IMR-90 (cell line): ENCODE results near the gene AJAP1. TPM values are rescaled to one million over a fixed set of nuclear protein-coding genes. Genes with fewer than 3 reads are reported as not detected.

Experiments used
- ATAC-seq: fragments of 200-7000 bp; cut with Tn5 transposase; 2 replicates; pipeline ENCODE4 v1.9.1; 2020; ENCODE audit warnings: low read depth, mild to moderate bottlenecking, moderate library complexity
- BruUV-seq: library from RNA; stranded (reverse); fragments of 400-500 nt; replicated peaks from 2 replicates; lab custom pipeline; 2021; lab: Mats Ljungman, UMichigan
- CTCF ChIA-PET: fragments of 300-600 bp; formaldehyde crosslinking; extraction: SDS; loops from one replicate; lab custom pipeline; 2021; ENCODE audit warnings: antibody characterized with exemption; lab: Yijun Ruan, JAX
- POLR2A ChIA-PET: fragments of 300-600 bp; sonication (Branson Sonifier 250); formaldehyde crosslinking; loops from one replicate; lab custom pipeline; 2022; ENCODE audit warnings: antibody characterized with exemption; ENCODE audit not compliant: unreplicated experiment; lab: Charles Lee
- DNase-seq: peaks from one replicate; pipeline ENCODE4 v3.0.0; 2013
- H2AFZ ChIP-seq: replicated peaks from 2 replicates; pipeline ENCODE3; 2013; ENCODE audit warnings: low read length, mild to moderate bottlenecking; ENCODE audit not compliant: poor library complexity
- H2AK5ac ChIP-seq: 2 replicates; pipeline ENCODE4 v1.6.1; 2013; ENCODE audit warnings: low read depth, low read length, inconsistent platforms
- H2AK9ac ChIP-seq: replicated peaks from 2 replicates; pipeline ENCODE3; 2013; ENCODE audit warnings: mild to moderate bottlenecking, low read depth, low read length, moderate library complexity; ENCODE audit not compliant: poor library complexity
- H2BK120ac ChIP-seq: 2 replicates; pipeline ENCODE4 v1.6.1; 2013; ENCODE audit warnings: low read depth, low read length, inconsistent platforms
- H2BK15ac ChIP-seq: 3 replicates; pipeline ENCODE4 v1.6.1; 2013; ENCODE audit warnings: low read depth, low read length, inconsistent platforms
- H2BK20ac ChIP-seq: 2 replicates; pipeline ENCODE4 v1.6.1; 2013; ENCODE audit warnings: low read depth, mild to moderate bottlenecking, inconsistent platforms, low read length, moderate library complexity
- H2BK5ac ChIP-seq: 2 replicates; pipeline ENCODE4 v1.6.1; 2013; ENCODE audit warnings: mild to moderate bottlenecking, low read depth, low read length, inconsistent platforms; ENCODE audit not compliant: poor library complexity, severe bottlenecking
- H3K14ac ChIP-seq: replicated peaks from 2 replicates; pipeline ENCODE4 v1.6.1; 2013; ENCODE audit warnings: low read depth, low read length, inconsistent platforms
- H3K18ac ChIP-seq: 2 replicates; pipeline ENCODE4 v1.6.1; 2013; ENCODE audit warnings: low read depth, low read length, control low read depth
- H3K23ac ChIP-seq: 2 replicates; pipeline ENCODE4 v1.6.1; 2013; ENCODE audit warnings: low read depth, low read length, inconsistent platforms
- H3K27ac ChIP-seq: 2 replicates; pipeline ENCODE4 v1.5.1; 2013; ENCODE audit warnings: mild to moderate bottlenecking, control low read depth, low read length; ENCODE audit not compliant: insufficient read depth
- H3K27me3 ChIP-seq: 2 replicates; pipeline ENCODE4 v1.6.1; 2013; ENCODE audit warnings: low read length; ENCODE audit not compliant: control insufficient read depth, insufficient read depth
- H3K36me3 ChIP-seq: 2 replicates; pipeline ENCODE4 v1.6.1; 2013; ENCODE audit warnings: low read length, mixed read lengths; ENCODE audit not compliant: control insufficient read depth, insufficient read depth
- H3K4ac ChIP-seq: 2 replicates; pipeline ENCODE4 v1.6.1; 2013; ENCODE audit warnings: low read depth, low read length, inconsistent platforms
- H3K4me1 ChIP-seq: 2 replicates; pipeline ENCODE4 v1.6.1; 2013; ENCODE audit warnings: low read length, mixed read lengths; ENCODE audit not compliant: control insufficient read depth, insufficient read depth
- H3K4me2 ChIP-seq: 2 replicates; pipeline ENCODE4 v1.6.1; 2013; ENCODE audit warnings: low read depth, mild to moderate bottlenecking, control low read depth, low read length, moderate library complexity
- H3K4me3 ChIP-seq: 2 replicates; pipeline ENCODE4 v1.5.1; 2013; ENCODE audit warnings: low read depth, mild to moderate bottlenecking, control low read depth, low read length, moderate library complexity; ENCODE audit not compliant: insufficient read depth
- H3K56ac ChIP-seq: 2 replicates; pipeline ENCODE4 v1.6.1; 2013; ENCODE audit warnings: low read length, inconsistent platforms; ENCODE audit not compliant: insufficient read depth; ENCODE audit errors: extremely low read depth
- H3K79me1 ChIP-seq, 2 experiments: 2 replicates each; pipeline ENCODE4 v1.6.1; 2013; ENCODE audit warnings: low read length in 2 of 2, inconsistent platforms in 1 of 2, low read depth in 1 of 2
- H3K9ac ChIP-seq: 2 replicates; pipeline ENCODE4 v1.6.1; 2013; ENCODE audit warnings: low read depth, low read length, control low read depth
- H3K9me1 ChIP-seq: 2 replicates; pipeline ENCODE4 v1.6.1; 2013; ENCODE audit warnings: low read length, inconsistent platforms; ENCODE audit not compliant: insufficient read depth
- H3K9me3 ChIP-seq: 2 replicates; pipeline ENCODE4 v1.6.1; 2013; ENCODE audit warnings: low read length; ENCODE audit not compliant: control insufficient read depth, insufficient read depth
- H4K20me1 ChIP-seq: 2 replicates; pipeline ENCODE4 v1.6.1; 2013; ENCODE audit warnings: low read length, inconsistent platforms; ENCODE audit not compliant: insufficient read depth
- H4K5ac ChIP-seq: 2 replicates; pipeline ENCODE4 v1.6.1; 2013; ENCODE audit warnings: mild to moderate bottlenecking, low read depth, low read length, control low read depth
- H4K8ac ChIP-seq, 2 experiments: 2 replicates each; pipeline ENCODE4 v1.6.1; 2013; ENCODE audit warnings: low read depth in 2 of 2, low read length in 2 of 2, control low read depth in 1 of 2, inconsistent platforms in 1 of 2
- H4K91ac ChIP-seq: 2 replicates; pipeline ENCODE4 v1.6.1; 2013; ENCODE audit warnings: low read depth, low read length, inconsistent platforms; ENCODE audit not compliant: insufficient read depth
- BHLHE40 ChIP-seq: fragments of 150-350 bp; IDR thresholded peaks from 2 replicates; pipeline ENCODE4 v1.6.1; 2016; ENCODE audit warnings: mild to moderate bottlenecking, low read depth, low read length
- CEBPB ChIP-seq: IDR thresholded peaks from 2 replicates; pipeline ENCODE4 v1.6.1; 2012; ENCODE audit warnings: low read depth, low read length, improper control_type of control experiment
- CHD1 ChIP-seq: IDR thresholded peaks from 2 replicates; pipeline ENCODE4 v1.6.1; 2012; ENCODE audit warnings: low read depth, low read length, improper control_type of control experiment
- CTCF ChIP-seq: conservative IDR thresholded peaks from 2 replicates; pipeline ENCODE4 v1.5.1; 2012; ENCODE audit warnings: mild to moderate bottlenecking, low read depth, low read length, improper control_type of control experiment
- FOS ChIP-seq: fragments of 150-350 bp; IDR thresholded peaks from 2 replicates; pipeline ENCODE4 v1.6.1; 2016; ENCODE audit warnings: low read depth, low read length
- MAFK ChIP-seq: IDR thresholded peaks from 2 replicates; pipeline ENCODE4 v1.6.1; 2012; ENCODE audit warnings: low read depth, low read length, improper control_type of control experiment
- MAZ ChIP-seq: IDR thresholded peaks from 2 replicates; pipeline ENCODE4 v1.6.1; 2012; ENCODE audit warnings: low read depth, mild to moderate bottlenecking, low read length, improper control_type of control experiment, moderate library complexity, borderline replicate concordance
- MXI1 ChIP-seq: IDR thresholded peaks from 2 replicates; pipeline ENCODE4 v1.6.1; 2012; ENCODE audit warnings: low read depth, mild to moderate bottlenecking, low read length, moderate library complexity, borderline replicate concordance
- NFE2L2 ChIP-seq: fragments of 150-350 bp; IDR thresholded peaks from 2 replicates; pipeline ENCODE4 v1.6.1; 2016; ENCODE audit warnings: low read depth, mild to moderate bottlenecking, low read length
- POLR2A ChIP-seq: IDR thresholded peaks from 2 replicates; pipeline ENCODE4 v1.6.1; 2012; ENCODE audit warnings: mild to moderate bottlenecking, low read depth, low read length
- RAD21 ChIP-seq: IDR thresholded peaks from 2 replicates; pipeline ENCODE4 v1.6.1; 2012; ENCODE audit warnings: low read length, improper control_type of control experiment
- RCOR1 ChIP-seq: IDR thresholded peaks from 2 replicates; pipeline ENCODE4 v1.6.1; 2012; ENCODE audit warnings: mild to moderate bottlenecking, low read length, improper control_type of control experiment; ENCODE audit not compliant: insufficient replicate concordance
- RFX5 ChIP-seq: IDR thresholded peaks from 2 replicates; pipeline ENCODE4 v1.8.0; 2012; ENCODE audit warnings: low read depth, mild to moderate bottlenecking, low read length, moderate library complexity
- SMC3 ChIP-seq: fragments of 150-350 bp; IDR thresholded peaks from 2 replicates; pipeline ENCODE4 v1.6.1; 2016; ENCODE audit warnings: low read depth, mild to moderate bottlenecking, antibody characterized with exemption, low read length, moderate library complexity
- USF2 ChIP-seq: fragments of 150-350 bp; IDR thresholded peaks from 2 replicates; pipeline ENCODE4 v1.6.1; 2017; ENCODE audit warnings: mild to moderate bottlenecking, antibody characterized with exemption, low read length, low read depth
- WGBS, 2 experiments: methylation state at CpG; one replicate each; pipeline versions ENCODE4 v1.1.5 to v1.1.7; 2013; ENCODE audit warnings: missing lambda C conversion rate in 2 of 2; ENCODE audit not compliant: insufficient read length in 1 of 2; ENCODE audit errors: extremely low coverage in 2 of 2; 5-methylcytosine and 5-hydroxymethylcytosine counted together
- dilution Hi-C: fragments of 300-500 bp; cut with HindIII; formaldehyde crosslinking; loops from one replicate; pipeline ENCODE4 v1.14.3; 2018; ENCODE audit warnings: low sequenced_read_pairs; ENCODE audit not compliant: unreplicated experiment
- in situ Hi-C: fragments of 300-500 bp; cut with MboI; formaldehyde crosslinking; loops from 3 replicates; pipeline ENCODE4 v1.14.3; 2019; ENCODE audit warnings: low sequenced_read_pairs, inconsistent platforms, mixed read lengths
- intact Hi-C: fragments of 100-400 bp; cut with micrococcal nuclease; formaldehyde crosslinking; loops from 2 replicates; pipeline ENCODE4 v1.10.0; 2022
- polyA plus RNA-seq, 3 experiments: library from polyadenylated mRNA; depleted of rRNA; stranded (reverse); fragments of >200 nt; gene quantifications; 2 replicates each; pipeline ENCODE4 v1.2.3, GENCODE V29; 2012; ENCODE audit warnings: low replicate concordance in 1 of 3
- total RNA-seq: library from RNA; depleted of rRNA; stranded (reverse); fragments of >200 nt; gene quantifications from 2 replicates; pipeline ENCODE4 v1.2.3, GENCODE V29; 2012
- TF ChIP-seq, protein P1 (sequence below): fragments of 150-350 bp; IDR thresholded peaks from 2 replicates; pipeline ENCODE4 v1.6.1; 2016; ENCODE audit warnings: low read depth, mild to moderate bottlenecking, low read length, moderate library complexity, borderline replicate concordance

The AJAP1 gene
- total and polyA plus RNA-seq, 2 of the 4 experiments (the other 2 are of a cell fraction), result under 0.01 to 0.02 TPM

- no peak for ATAC-seq
- H3K36me3 ChIP-seq, result no peaks in the 10 kb centered on the region
- no peak overlapping the region for H3K4me3 ChIP-seq
- H3K23ac ChIP-seq, result no peak overlapping the region
- ChIA-PET CTCF (no interaction called here), POLR2A (no interaction called here)
- H4K91ac ChIP-seq, result no peak overlapping the region
- no peak overlapping the region for H2BK5ac ChIP-seq
- H3K27ac ChIP-seq, result no peak overlapping the region
- H2AK5ac ChIP-seq, result no peak overlapping the region
- WGBS, 2 experiments, result no CpG with 5 or more reads among the region's 7 CpGs
- in situ Hi-C loops (no loop called here), dilution Hi-C loops (no loop called here), intact Hi-C loops (no loop called here)
- H2BK120ac ChIP-seq, result no peak overlapping the region
- H3K14ac ChIP-seq, result no peak overlapping the region
- H2BK20ac ChIP-seq, result no peak overlapping the region
- no peak overlapping the region for H4K5ac ChIP-seq
- H3K9ac ChIP-seq, result no peak overlapping the region
- no peak overlapping the region for H2AFZ ChIP-seq
- H3K27me3 ChIP-seq, result no peaks in the 10 kb centered on the region
- no peak overlapping the region for H3K4me2 ChIP-seq
- TF ChIP-seq RAD21 (no peak), NFE2L2 (no peak), SMC3 (no peak), POLR2A (no peak), FOS (no peak), MAFK (no peak), CTCF (no peak), BHLHE40 (no peak), RCOR1 (no peak), CHD1 (no peak), CEBPB (no peak), MAZ (no peak), USF2 (no peak), MXI1 (no peak), RFX5 (no peak)
- TF ChIP-seq, protein P1, sequence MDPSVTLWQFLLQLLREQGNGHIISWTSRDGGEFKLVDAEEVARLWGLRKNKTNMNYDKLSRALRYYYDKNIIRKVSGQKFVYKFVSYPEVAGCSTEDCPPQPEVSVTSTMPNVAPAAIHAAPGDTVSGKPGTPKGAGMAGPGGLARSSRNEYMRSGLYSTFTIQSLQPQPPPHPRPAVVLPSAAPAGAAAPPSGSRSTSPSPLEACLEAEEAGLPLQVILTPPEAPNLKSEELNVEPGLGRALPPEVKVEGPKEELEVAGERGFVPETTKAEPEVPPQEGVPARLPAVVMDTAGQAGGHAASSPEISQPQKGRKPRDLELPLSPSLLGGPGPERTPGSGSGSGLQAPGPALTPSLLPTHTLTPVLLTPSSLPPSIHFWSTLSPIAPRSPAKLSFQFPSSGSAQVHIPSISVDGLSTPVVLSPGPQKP, result no peak
- H2AK9ac ChIP-seq, result no peak overlapping the region
- no peak overlapping the region for H3K4ac ChIP-seq
- H3K18ac ChIP-seq, result no peak overlapping the region
- no peak for DNase-seq
- no peak overlapping the region for H2BK15ac ChIP-seq
- no peak overlapping the region for H3K56ac ChIP-seq
- no peaks in the 10 kb centered on the region for H3K79me1 ChIP-seq
- peaks cover 44% of the 10 kb centered on the region for H3K9me3 ChIP-seq
- H4K8ac ChIP-seq, result no peak overlapping the region
- H4K20me1 ChIP-seq, result no peaks in the 10 kb centered on the region
- H3K9me1 ChIP-seq, result no peaks in the 10 kb centered on the region
- no TSS peak for BruUV-seq
- no peaks in the 10 kb centered on the region for H3K4me1 ChIP-seq
Observed at GRCh38 chr1:4736254-4736653, 81.8 kb downstream of the AJAP1 start.
